OCI-LY7 (cell line): ENCODE results near the gene CASTOR2. TPM values are rescaled to one million over a fixed set of nuclear protein-coding genes. Genes with fewer than 3 reads are reported as not detected.
"Not testable (repeated sequence)": the region's sequence is repeated elsewhere in the genome, so short reads cannot be mapped to it uniquely, and the experiment has no call there.

Experiments
- BruUV-seq: library from RNA; stranded (reverse); fragments of 400-500 nt; replicated peaks from 2 replicates; lab custom pipeline; 2021; lab: Mats Ljungman, UMichigan
- CTCF ChIA-PET: fragments of 300-600 bp; sonication (Branson Sonifier 250); formaldehyde crosslinking; loops from one replicate; lab custom pipeline; 2022; ENCODE audit warnings: antibody characterized with exemption; ENCODE audit not compliant: unreplicated experiment; lab: Charles Lee
- POLR2A ChIA-PET: fragments of 300-600 bp; sonication (Branson Sonifier 250); formaldehyde crosslinking; loops from one replicate; lab custom pipeline; 2022; ENCODE audit warnings: antibody characterized with exemption; lab: Charles Lee
- DNase-seq: peaks from one replicate; pipeline ENCODE4 v3.0.0-alpha.2; 2015; ENCODE audit warnings: low spot score
- H2AFZ ChIP-seq: fragments of 200-600 bp; sonication (generic), shearing (Covaris generic); 2 replicates; pipeline ENCODE4 v1.6.1; 2014; ENCODE audit warnings: mild to moderate bottlenecking, antibody characterized with exemption, low read length, moderate library complexity
- H3K27ac ChIP-seq: fragments of 200-600 bp; sonication (generic); 2 replicates; pipeline ENCODE4 v1.5.1; 2014; ENCODE audit warnings: mixed run types, low read depth, mild to moderate bottlenecking, moderate library complexity, low read length, inconsistent platforms; ENCODE audit not compliant: poor library complexity, severe bottlenecking
- H3K36me3 ChIP-seq: fragments of 200-600 bp; sonication (generic); 2 replicates; pipeline ENCODE4 v1.6.1; 2014; ENCODE audit warnings: mild to moderate bottlenecking, antibody characterized with exemption, low read length, moderate library complexity, mixed read lengths; ENCODE audit not compliant: insufficient read depth
- H3K4me1 ChIP-seq: fragments of 200-600 bp; sonication (generic); 2 replicates; pipeline ENCODE4 v1.5.1; 2014; ENCODE audit warnings: mild to moderate bottlenecking, low read length; ENCODE audit not compliant: insufficient read depth, poor library complexity, severe bottlenecking
- H3K4me2 ChIP-seq: fragments of 200-600 bp; sonication (generic); 2 replicates; pipeline ENCODE4 v1.6.1; 2014; ENCODE audit warnings: mild to moderate bottlenecking, low read length
- H3K4me3 ChIP-seq: fragments of 200-600 bp; sonication (generic); 2 replicates; pipeline ENCODE4 v1.5.1; 2014; ENCODE audit warnings: mild to moderate bottlenecking, low read depth, low read length; ENCODE audit not compliant: poor library complexity, severe bottlenecking
- H3K79me2 ChIP-seq: fragments of 200-600 bp; sonication (generic); 2 replicates; pipeline ENCODE4 v1.6.1; 2016; ENCODE audit warnings: low read depth, mild to moderate bottlenecking, low read length, moderate library complexity, mixed read lengths; ENCODE audit not compliant: insufficient read depth
- H3K9me2 ChIP-seq: fragments of 200-600 bp; sonication (generic); 2 replicates; pipeline ENCODE4 v1.6.1; 2016; ENCODE audit warnings: mild to moderate bottlenecking, low read length, mixed read lengths; ENCODE audit not compliant: insufficient read depth
- H3K9me3 ChIP-seq: fragments of 200-600 bp; sonication (generic); 2 replicates; pipeline ENCODE4 v1.6.1; 2014; ENCODE audit warnings: mild to moderate bottlenecking, mixed run types, low read length, mixed read lengths
- H4K20me1 ChIP-seq: fragments of 200-600 bp; sonication (generic); 2 replicates; pipeline ENCODE4 v1.6.1; 2014; ENCODE audit warnings: mild to moderate bottlenecking, antibody characterized with exemption, low read length, moderate library complexity, mixed read lengths; ENCODE audit not compliant: insufficient read depth
- EZH2phosphoT487 ChIP-seq: fragments of 200-600 bp; sonication (generic); IDR thresholded peaks from 2 replicates; pipeline ENCODE4 v1.6.1; 2018; ENCODE audit warnings: low read depth, borderline replicate concordance, mild to moderate bottlenecking, mixed run types, antibody characterized with exemption, low read length, moderate library complexity, mixed read lengths
- intact Hi-C: fragments of 100-400 bp; cut with micrococcal nuclease; formaldehyde crosslinking; loops from one replicate; pipeline ENCODE4 v1.10.0; 2022; ENCODE audit not compliant: unreplicated experiment
- total RNA-seq, 2 experiments: library from RNA; depleted of rRNA in 1 of 2; stranded (reverse); fragments of >200 nt in 1 of 2; shearing (Covaris generic) in 1 of 2; gene quantifications; 2 replicates each; pipeline ENCODE4 v1.2.3, GENCODE V29; 2014 to 2022
- TF ChIP-seq, protein P1 (sequence below): fragments of 200-600 bp; sonication (generic); conservative IDR thresholded peaks from 2 replicates; pipeline ENCODE4 v1.5.1; 2014; ENCODE audit warnings: mild to moderate bottlenecking, antibody characterized with exemption, low read length, moderate library complexity, mixed read lengths

Gene CASTOR2
- total RNA-seq, 2 experiments from 2014 or later = 5.8 to 13.7 TPM

DNA sequence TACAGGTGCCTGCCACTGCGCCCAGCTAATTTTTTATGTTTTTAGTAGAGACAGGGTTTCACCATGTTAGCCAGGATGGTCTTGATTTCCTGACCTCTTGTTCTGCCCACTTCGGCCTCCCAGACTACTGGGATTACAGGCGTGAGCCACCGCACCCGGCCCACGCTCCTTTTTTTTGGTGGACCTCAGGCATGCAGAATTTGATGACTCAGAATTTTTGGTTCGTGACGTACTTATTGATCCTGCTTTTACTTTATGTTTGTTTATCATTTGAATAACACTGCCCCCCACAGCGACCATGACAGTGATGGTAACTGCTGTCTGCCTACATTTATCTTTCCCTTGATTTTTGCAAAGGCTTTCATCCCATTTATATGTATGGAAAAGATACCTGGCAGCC, 23.9 kb downstream of the CASTOR2 start:
- H4K20me1 ChIP-seq, H3K27ac ChIP-seq, H3K4me3 ChIP-seq, DNase-seq, H2AFZ ChIP-seq, H3K9me3 ChIP-seq, H3K36me3 ChIP-seq, H3K4me1 ChIP-seq, H3K9me2 ChIP-seq, H3K4me2 ChIP-seq, CTCF ChIA-PET, POLR2A ChIA-PET, BruUV-seq, intact Hi-C loops, H3K79me2 ChIP-seq: not testable (repeated sequence)

DNA sequence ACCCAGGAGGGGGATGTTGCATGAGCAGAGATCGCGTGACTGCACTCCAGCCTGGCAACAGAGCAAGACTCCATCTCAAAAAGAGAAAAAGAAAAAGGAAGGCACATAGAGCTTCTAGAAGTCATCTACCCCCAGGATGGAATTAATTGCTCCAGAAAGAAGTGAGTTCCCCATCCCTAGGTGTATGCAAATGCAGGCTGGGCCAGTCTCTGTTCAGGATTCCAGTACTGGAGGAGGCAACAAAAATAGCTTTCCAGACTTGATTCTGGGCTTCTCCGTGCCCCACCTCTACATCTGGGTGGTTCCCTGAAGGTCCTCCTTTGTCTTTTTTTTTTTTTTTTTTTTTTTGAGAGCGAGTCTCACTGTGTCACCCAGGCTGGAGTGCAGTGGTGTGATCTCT, 28.6 kb downstream of the CASTOR2 start:
- no peak for TF ChIP-seq EZH2phosphoT487
- TF ChIP-seq, protein P1, sequence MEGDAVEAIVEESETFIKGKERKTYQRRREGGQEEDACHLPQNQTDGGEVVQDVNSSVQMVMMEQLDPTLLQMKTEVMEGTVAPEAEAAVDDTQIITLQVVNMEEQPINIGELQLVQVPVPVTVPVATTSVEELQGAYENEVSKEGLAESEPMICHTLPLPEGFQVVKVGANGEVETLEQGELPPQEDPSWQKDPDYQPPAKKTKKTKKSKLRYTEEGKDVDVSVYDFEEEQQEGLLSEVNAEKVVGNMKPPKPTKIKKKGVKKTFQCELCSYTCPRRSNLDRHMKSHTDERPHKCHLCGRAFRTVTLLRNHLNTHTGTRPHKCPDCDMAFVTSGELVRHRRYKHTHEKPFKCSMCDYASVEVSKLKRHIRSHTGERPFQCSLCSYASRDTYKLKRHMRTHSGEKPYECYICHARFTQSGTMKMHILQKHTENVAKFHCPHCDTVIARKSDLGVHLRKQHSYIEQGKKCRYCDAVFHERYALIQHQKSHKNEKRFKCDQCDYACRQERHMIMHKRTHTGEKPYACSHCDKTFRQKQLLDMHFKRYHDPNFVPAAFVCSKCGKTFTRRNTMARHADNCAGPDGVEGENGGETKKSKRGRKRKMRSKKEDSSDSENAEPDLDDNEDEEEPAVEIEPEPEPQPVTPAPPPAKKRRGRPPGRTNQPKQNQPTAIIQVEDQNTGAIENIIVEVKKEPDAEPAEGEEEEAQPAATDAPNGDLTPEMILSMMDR = no peak
- H3K79me2 ChIP-seq = no peaks in the 10 kb centered on the region
- ChIA-PET CTCF (no interaction called here), POLR2A (interaction anchor here (0.6 to 0.7 kb wide), 2 partner anchors 584 to 1386 kb away, joined by 3 to 7 read pairs; no protein-coding TSS in a partner anchor)
- H2AFZ ChIP-seq = no peak overlapping the region
- H3K4me2 ChIP-seq = no peak overlapping the region
- BruUV-seq = no TSS peak
- no peak for DNase-seq
- H3K4me3 ChIP-seq = no peak overlapping the region
- no peak overlapping the region for H3K27ac ChIP-seq
- intact Hi-C loops = no loop called here
- no peaks in the 10 kb centered on the region for H3K36me3 ChIP-seq
- no peaks in the 10 kb centered on the region for H3K4me1 ChIP-seq
- H3K9me3 ChIP-seq = no peaks in the 10 kb centered on the region
- H3K9me2 ChIP-seq = no peaks in the 10 kb centered on the region
- no peaks in the 10 kb centered on the region for H4K20me1 ChIP-seq

DNA sequence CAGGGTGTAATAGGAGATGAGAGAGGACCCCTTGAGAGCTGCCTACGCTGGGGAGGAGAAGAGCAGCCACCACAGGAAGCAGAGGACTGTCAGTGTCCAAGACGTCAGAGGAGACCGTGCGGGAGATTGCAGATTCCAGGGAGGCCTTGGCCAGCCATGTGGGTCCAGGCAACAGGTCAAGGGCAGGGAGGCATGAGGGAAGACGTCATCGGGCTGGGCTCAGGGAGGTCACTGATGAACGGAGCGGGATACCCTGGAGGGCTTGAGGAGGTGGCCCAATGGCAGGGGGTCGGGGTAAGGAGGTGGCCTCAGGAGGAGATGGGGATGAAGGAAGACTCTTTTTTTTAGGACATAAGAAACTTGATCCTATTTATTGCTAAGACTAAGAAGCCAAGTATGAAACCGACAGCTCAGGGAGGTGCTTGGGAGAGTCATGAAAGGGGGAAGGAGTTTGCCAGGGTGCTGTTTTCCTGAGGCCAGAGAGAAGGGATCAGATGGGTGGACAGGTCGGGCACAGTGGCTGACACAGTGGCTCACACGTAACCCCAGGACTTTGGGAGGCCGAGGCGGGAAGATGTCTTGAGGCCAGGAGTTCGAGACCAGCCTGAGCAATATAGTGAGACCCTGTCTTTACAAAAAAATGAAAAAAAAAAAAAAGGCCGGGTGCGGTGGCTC, 30.5 kb downstream of the CASTOR2 start:
- DNase-seq, H3K4me3 ChIP-seq, POLR2A ChIA-PET, H4K20me1 ChIP-seq, H3K36me3 ChIP-seq, CTCF ChIA-PET, H2AFZ ChIP-seq, H3K4me1 ChIP-seq, H3K79me2 ChIP-seq, H3K9me3 ChIP-seq, H3K4me2 ChIP-seq, H3K9me2 ChIP-seq, intact Hi-C loops, BruUV-seq, H3K27ac ChIP-seq: not testable (repeated sequence)

DNA sequence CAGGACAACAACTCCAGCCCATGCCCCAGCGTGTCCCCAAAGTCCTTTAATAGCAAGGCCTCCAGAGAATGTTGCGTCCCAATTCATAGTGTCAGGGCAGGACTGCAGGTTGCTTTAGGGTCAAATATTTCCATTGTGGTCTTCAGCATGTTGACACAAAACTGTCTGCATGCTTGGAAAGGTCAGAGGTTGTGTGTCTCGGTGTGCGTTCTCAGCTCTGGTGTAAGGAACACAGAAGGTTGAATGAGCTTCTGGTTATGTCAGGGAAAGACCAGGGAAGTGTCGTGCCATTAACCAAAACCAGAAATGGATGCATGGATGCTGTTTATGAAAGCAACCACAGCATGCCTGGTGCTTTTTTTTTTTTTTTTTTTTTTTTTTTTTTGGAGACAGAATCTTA, 31.9 kb downstream of the CASTOR2 start:
- H3K4me2 ChIP-seq, BruUV-seq, CTCF ChIA-PET, H3K36me3 ChIP-seq, intact Hi-C loops, H3K27ac ChIP-seq, H4K20me1 ChIP-seq, H3K9me3 ChIP-seq, H3K4me3 ChIP-seq, DNase-seq, H3K79me2 ChIP-seq, H2AFZ ChIP-seq, H3K4me1 ChIP-seq, H3K9me2 ChIP-seq: not testable (repeated sequence)
- POLR2A ChIA-PET = interaction anchor here (0.9 kb wide), 1 partner anchor 11 kb away, joined by 4 read pairs; no protein-coding TSS in a partner anchor

DNA sequence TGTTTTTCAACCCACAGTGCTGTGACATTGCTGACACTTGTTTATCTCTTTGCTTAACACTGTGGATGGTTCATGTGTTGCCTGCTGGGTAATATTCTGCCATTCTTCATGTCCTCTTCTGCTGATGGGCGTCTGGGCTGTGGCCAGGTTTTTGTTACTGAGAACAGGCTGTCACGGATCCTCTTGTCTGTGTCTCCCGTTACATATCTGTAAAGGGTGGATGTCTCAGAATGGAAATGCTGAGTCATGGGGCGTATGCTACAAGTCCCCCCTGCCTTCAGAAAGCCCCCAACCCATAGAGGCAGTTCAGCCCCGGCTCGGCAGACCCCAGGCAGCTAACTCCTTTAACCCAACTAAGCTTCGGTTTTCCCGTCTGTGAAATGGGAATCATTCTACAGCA, 33.3 kb downstream of the CASTOR2 start:
- H2AFZ ChIP-seq, intact Hi-C loops, H3K4me1 ChIP-seq, H3K9me3 ChIP-seq, CTCF ChIA-PET, H3K79me2 ChIP-seq, H3K36me3 ChIP-seq, BruUV-seq, H3K4me2 ChIP-seq, H3K27ac ChIP-seq, DNase-seq, H3K9me2 ChIP-seq, H3K4me3 ChIP-seq, H4K20me1 ChIP-seq: not testable (repeated sequence)
- POLR2A ChIA-PET = interaction anchor here (0.7 kb wide), 1 partner anchor 1175 kb away, joined by 5 read pairs; no protein-coding TSS in a partner anchor
